Measurements from ENCODE around the gene GADD45A. TPM values are rescaled to one million over a fixed set of nuclear protein-coding genes. Genes with fewer than 3 reads are reported as not detected.
"Not testable (repeated sequence)": the region's sequence is repeated elsewhere in the genome, so short reads cannot be mapped to it uniquely, and the experiment has no call there.

Gene GADD45A
- total RNA-seq, 1 donor from 2014 or later: 60.9 TPM

DNA sequence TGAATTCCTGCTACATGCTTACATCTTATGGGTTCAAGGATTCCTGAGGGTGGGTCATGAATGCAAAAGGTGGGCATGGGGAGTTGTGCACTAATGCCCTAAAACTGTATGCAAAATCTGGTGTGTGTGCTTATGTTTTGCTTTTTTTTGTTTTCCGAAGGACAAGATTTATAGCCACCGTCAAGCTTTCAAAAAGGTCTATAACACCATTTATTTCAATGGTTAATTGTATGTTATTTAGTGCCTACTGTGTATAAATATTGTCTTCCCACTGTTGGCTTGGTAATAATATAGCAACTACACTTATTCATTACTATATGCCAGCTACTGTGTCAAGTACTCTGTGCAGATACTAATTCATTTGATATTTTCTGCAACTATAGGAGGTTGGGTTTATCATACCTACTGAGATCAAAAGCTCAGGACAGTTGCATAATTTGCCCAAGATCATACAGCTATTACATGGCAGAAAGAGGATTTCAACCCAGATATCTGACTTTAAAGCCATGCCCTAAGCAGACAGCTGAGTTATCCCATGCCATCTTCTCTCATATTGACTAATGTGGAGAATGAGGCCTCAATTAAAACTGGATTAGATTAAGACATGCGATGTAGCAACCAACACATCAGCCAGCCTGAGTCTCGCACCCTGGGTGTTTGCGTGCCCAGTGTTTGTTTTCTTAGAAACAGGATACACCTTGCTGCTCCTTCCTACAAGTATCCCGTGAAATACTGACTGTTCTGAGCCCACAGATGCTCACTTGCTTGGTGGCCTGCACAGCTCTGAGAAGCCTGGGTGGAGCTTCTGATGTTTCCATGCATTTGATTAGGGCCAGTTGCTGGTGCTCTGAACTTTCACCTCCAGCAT lies 34.6 kb downstream of the GADD45A start:
- peak; percentile 50 for DNase-seq (ENCODE audit: low read depth, low spot score)

DNA sequence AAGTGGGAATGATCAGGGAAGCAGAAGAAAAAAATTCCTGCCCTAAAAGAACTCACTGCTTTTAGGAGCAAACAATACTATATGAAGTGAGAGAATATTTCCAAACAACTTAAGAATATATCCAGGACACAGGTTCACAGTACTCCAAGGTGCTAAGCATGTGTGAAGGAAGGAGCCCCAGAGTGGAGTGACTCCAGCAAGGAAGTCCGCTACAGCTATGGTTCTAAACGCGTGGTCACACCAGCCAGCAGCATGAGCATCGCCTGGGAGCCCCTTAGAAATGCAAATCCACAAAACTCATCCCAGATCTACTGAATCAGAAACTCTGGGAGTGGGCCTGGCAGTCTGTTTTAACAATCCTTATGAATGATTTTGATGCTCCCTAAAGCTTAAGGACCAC lies 36.1 kb downstream of the GADD45A start:
- DNase-seq (ENCODE audit: low read depth, low spot score): no peak

DNA sequence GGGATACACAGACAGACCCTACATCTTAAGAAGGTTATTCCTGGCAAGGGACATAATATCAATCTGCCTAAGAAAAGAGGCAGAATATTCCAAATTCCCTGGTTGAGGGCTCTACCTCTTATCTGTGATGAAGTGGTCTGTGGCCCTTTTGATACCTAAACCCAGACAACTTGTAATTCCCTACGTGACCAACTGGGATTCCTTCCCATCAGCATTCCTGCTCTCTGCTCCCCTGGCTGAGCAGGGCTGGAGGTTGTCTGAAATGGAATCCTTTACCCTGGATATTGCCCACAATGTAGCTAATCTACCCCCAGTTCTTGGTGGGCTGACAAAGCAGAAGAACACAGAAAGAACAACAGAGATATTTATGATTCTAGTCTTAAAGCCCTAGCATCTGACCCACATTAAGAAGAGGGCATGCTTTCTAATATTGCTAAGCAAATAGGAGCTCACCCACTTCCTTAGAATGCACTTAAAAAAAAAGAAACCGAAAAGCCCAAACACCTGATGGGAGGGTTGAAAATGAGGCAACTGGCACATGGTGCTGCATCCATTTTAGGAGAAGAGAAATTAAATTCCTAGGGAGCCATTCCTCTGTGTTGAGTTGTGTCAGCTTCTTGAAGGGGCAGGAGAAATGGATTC lies 36.8 kb downstream of the GADD45A start:
- no peak for DNase-seq (ENCODE audit: low read depth, low spot score)

DNA sequence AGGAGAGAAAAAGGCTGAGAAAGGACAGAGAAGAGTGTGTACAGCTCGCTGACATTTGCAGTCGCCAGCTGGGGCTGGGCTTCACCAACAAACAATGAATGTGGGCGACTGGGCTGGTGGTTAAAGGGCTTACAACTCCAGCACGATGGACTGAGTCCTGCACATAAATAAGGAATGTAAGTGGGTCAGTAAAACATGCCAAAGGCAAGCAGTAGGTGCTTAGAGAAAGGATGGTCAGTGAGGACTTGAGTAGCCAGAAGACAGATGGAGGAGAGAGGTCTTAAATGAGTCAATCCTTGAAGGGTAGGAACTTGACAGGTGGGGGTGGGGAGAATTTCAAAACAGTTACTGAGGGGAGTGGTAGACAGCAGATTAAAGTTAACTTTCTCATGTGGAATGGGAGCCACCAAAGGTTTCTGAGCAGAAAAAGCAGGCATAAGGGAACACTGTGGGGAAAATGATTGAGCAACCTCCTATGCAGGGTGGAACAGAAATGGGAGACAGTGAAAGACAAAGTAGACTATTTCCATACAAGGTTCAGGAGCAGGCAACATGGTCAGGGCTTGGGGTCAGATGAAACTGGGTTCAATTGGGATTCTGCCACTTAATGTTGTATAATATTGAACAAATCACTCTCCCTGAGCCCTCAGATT lies 37.4 kb downstream of the GADD45A start:
- no peak for DNase-seq (ENCODE audit: low read depth, low spot score)

DNA sequence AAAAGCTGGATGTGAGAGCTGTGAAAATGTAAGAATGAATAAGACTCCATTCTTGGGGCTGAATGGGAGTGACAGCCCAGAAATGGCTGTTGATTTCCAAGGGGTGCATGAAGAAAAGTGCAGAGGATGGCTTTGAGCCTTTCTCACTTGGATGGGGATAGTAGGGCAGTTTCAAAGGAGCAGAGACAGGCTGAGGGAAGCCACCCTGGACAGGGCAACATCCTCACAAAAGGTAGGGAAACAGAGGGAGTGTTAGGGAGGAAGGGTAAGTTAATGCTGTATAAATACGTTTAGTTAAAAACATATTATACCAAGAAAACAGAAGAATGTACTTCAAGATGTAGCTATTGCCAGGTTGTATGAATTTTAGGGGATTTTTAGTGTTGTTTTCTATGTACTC lies 38.1 kb downstream of the GADD45A start:
- DNase-seq (ENCODE audit: low read depth, low spot score): no peak

DNA sequence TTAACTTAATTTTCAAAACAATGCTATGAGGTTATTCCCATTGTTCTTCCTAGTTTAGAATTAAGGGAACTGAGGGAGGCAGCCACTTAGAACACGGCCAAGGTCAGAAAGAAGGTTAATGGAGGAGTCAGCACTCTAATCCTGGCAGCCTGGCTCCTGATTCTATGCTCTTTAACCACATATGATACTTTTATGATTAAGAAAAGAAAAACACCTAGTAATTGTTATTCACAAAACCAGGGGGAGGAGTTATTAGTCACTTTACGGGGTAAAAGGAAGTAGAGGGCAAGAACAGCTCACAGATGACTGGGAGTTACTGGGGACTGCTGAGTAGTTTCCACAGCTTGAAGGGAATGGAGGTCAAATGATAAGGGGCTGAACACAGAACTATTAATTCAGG lies 38.6 kb downstream of the GADD45A start:
- peak; percentile 88 for DNase-seq (ENCODE audit: low read depth, low spot score)

DNA sequence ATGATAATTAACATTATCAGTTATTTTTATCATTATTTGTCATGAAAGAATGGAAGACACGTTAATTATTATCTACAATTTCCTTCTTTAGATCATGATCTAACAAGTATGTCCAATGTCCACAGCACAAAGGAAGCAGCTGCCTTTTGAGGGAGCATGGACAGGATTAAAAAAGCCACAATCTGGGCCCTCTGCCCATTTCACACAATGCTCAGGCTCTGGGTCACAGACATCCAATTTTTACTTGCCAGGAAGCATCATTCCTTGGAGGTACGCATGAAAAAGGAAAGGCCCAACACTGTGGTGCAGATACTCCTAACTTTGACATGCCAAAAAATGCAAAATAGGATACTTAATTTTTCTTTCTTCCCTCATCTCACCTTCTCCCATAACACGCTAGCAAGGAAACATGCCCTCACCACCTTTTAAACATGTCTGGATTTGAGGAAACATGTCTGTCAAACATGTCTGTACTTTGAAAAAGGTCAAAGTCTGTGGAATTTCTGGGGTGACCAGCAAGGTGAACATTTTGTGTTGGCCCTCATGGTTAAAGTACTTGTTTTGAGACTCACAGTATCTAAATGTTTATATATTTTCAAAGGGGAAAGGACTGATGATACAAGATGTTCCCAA lies 40.0 kb downstream of the GADD45A start:
- peak; percentile 85 for DNase-seq (ENCODE audit: low read depth, low spot score)

DNA sequence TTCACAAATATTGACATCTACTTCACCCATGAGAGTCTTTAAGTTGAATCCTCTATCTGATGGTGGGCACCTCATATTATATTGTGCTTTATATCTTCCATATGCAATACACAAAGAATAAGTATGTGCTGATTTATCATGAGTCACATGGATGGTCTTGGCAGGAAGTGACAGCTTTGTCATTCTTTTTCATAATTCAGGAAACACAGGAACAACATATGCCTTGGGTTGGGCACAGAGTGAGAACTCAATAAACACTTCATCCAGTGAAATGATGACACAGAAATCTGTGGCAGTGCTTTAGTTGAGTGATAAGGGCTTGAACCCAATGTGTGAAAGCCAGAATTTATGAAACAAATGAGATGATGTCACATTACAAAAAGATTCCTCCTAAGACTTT lies 41.2 kb downstream of the GADD45A start:
- DNase-seq (ENCODE audit: low read depth, low spot score): peak; percentile 54

DNA sequence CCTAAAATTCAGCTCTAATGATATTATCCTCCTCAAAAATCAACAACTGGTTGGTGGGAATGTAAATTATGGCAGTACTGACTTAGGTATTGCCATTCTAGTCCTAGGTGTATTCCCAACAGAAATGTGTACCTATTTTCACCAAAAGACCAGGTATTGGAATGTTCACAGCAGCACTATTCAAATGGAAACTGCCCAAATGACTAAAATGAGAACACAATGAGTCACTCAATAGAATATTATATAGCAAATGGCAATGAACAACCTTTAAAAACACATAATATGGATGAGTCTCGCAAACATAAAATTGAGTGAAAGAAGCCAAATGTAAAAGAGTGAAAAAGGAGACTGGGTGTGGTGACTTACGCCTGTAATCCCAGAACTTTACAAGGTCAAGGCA lies 44.9 kb downstream of the GADD45A start:
- no peak for DNase-seq (ENCODE audit: low read depth, low spot score)

DNA sequence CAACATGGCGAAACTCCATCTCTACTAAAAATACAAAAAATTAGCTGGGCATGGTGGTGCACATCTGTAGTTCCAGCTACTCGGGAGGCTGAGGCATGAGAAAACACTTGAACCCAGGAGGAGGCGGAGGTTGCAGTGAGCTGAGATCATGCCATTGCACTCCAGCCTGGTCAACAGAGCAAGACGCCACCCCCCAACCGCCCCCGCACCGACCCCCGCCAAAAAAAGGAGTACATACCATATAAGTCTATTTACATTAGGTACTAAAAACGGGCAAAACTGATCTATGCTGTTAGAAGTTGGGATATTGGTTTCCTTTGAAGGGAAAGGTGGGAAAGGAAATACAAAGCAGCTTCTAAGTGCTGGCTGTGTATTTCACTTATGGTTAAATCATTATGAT lies 45.3 kb downstream of the GADD45A start:
- not testable (repeated sequence) for DNase-seq (ENCODE audit: low read depth, low spot score)

DNA sequence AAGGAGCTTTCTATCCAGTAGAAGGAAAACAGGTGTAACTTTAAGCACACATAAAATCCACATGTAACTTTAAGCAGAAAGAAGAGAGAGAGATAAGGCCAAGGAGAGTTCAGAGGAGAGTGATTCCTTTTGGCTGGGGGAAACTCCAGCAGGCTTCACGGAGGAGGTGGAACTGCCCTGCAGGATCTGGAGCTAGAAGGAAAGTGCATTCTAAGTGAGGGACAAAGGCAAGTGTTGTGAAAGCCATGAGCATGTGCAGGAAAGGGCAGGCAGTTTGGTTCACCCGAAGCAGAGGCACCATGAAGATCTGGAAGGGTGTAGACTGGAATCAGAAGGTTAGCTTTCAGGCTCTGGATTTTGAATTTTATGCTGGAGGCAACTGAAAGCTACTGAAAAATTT lies 46.3 kb downstream of the GADD45A start:
- DNase-seq (ENCODE audit: low read depth, low spot score): no peak

DNA sequence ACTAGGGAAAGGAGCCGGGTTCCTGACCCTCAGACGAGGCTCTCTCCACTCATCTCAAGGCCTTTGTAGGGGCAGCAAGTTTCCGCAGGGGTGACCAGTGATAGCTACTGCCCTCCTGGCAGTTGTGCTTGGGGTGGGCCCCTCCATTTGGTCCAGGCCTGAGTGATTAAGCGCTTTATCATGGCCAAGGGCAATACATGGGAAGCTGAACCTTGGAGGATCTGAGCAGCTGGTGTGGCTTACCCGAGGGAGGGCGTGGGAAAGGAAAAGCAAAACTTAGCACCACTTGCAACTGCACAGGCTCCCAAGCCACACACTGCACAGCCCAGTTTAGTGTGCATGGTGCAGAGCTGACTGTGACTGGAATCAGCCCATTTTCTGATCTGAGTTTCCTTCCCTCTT lies 47.8 kb downstream of the GADD45A start:
- peak; percentile 49 for DNase-seq (ENCODE audit: low read depth, low spot score)

DNA sequence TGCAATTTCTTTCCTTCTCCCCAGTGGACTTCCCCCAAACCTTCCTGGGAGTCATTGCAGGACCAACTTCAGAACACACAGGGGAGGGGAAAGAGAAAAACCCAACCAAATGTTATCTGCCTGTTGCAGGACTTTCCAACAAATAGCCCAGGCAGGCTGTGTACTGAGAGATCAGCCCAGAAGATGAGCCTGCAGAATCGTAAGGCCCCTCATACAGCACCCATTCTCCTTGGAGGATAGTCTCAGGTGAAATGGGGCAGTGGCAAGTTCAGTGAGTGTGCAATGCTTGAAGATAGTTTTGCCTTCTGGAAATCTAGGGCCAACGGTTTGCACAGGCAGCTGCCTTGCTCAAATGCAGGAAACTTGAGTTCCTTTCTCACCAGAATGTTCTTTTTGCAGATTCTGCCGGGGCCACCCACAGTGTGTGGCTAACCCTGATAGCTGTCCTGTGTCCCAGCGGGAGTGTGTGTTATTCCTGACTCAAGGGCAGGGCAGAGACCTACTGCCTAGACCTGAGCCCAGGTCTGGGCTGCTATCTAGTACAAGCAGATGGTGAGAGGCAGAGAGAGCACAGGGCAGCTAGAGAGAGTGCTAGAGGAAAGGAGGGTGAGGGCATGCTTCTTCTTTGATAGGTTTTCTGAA lies 48.8 kb downstream of the GADD45A start:
- DNase-seq (ENCODE audit: low read depth, low spot score): no peak

DNA sequence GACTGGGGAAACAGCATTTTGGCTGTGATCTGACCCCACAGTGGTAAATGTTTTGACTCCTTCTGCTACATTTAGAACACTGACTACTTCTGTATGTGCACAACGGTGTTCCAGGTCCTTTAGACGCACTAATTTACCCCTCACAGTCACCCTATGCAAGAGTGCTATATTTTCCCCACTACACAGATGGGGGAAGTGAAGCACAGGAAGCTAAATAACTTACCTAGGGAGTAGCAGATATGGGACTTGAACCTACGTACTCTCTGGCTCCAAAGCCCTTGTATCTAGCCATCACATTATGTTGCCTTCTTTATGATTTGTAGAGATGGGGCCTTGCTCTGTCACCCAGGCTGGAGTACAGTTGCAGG lies 49.3 kb downstream of the GADD45A start:
- DNase-seq (ENCODE audit: low read depth, low spot score): no peak

DNA sequence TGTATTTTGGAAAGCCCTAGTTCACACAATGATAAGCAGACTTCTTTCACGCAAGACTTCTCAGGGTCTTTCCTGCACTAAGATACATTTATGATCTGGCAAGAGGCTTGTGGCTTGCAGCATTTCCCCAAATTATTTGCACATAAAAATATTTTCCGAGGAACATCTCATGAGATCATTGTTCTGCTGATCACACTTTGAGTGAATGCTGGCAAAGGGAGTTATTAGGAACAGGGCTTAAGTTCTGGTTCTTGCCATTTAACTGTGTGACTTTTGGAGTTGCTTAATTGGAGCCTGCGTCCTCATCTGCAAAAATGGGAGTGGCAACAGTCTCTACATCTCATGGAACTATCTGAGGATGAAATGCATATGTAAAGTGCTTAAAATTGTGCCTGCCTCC lies 50.2 kb downstream of the GADD45A start:
- no peak for DNase-seq (ENCODE audit: low read depth, low spot score)

DNA sequence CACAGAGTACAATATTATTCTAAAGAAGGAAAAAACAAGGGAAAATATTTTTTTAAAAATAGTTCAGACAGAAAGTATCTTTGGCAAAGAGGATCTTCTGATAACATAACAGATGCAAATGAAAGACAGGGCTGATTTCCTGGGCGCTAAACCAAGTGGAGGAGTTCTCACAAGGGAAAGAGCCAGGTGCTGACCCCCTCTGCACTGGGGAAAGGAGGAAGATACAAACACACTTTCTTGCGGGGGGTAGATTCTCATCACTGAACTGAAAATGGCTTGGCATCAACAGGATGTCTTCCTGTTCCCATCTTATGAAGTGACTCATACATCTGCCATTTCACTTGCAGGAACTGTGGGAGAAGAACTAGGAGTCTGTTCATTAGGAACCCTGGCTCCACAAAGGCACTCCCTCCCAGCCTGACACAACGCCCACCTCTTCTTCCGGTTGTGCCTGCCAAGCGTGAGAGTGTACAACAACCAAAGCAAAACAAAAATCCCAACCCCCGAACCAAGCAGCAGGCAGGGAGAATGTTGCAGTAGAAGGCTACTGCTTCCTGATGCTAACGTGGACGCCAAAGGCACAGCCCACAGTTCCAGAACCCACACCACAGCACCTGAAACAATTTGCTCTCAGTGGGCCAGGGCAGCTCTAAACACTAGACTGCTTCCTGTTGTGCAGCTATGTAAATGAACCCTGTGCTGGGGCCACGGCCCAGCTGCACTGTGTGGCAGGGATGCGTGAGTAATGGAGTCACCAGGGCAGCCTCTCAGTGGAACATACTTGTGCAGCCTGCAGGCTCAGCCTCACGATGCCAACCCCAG lies 51.0 kb downstream of the GADD45A start:
- peak; percentile 93 for DNase-seq (ENCODE audit: low read depth, low spot score)

DNA sequence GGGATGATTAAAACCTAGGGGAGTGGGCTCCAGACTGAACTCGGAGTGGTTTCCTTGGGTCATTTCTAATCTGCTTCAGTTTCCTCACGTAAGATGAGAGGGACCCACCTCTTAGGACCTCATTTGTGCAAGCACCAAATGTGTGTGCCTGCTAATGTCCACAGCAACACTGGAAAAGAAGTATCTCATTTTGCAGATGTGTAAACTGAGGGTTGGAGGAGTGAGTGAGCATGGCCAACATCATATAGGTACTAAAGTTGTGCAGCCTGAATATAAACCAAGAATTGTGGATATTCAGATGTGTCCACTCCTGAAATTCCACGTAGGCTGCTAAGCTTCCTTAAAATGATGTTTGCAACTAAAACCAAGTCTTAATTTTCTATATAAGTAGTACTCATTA lies 51.7 kb downstream of the GADD45A start:
- DNase-seq (ENCODE audit: low read depth, low spot score): no peak

DNA sequence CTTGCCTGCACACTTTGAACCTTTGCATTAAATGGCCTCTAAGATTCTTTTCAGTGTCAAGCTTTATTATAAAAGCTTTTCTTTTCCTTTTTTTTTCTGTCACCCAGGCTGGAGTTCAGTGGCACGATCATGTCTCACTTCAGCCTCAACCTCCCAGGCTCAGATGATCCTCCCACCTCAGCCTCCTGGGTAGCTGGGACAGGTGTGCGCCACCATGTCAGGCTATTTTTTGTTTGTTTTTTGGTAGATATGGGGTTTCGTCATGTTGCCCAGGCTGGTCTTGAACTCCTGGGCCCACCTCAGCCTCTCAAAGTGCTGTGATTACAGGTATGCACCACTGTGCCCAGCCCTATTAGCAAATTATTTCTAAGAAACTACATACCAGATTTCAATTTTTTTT lies 52.9 kb downstream of the GADD45A start:
- DNase-seq (ENCODE audit: low read depth, low spot score): no peak
